ENCODE results near the gene OTUD7B. TPM values are rescaled to one million over a fixed set of nuclear protein-coding genes. Genes with fewer than 3 reads are reported as not detected.

Gene OTUD7B
- total and polyA plus RNA-seq, 2 donors (not counting 1 experiment from before 2014, with no cell fraction given) = 0.40 to 3.3 TPM

DNA sequence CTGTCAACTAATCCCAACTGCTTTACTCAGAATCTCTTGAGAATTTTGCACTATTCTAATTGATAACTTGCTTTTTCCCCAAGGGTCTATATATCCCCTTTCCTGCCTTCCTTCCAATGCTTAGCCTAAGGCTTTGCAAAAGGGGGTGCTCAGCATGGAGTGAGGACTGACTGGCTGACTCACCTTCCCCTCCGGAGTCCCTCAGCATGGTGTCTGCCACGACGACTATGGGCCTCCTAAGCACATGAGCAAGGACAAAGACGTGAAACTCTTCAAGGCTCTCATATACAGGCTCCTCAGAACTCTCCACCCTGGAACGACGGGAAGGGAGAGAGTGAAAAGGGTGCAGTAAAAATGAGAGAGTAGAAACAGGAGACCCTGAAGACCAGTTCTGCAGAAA is 60.6 kb downstream of the OTUD7B start:
- no peak overlapping the region for H3K4me3 ChIP-seq (ENCODE audit: control extremely low read depth in 1 of 5, extremely low read depth in 1 of 5, insufficient read depth in 1 of 5, low read depth in 2 of 5, low read length in 4 of 5)
- ATAC-seq (ENCODE audit: low read depth) = no peak
- H3K27ac ChIP-seq (ENCODE audit: low read length in 2 of 2) = no peak overlapping the region
- Mint-ChIP-seq H3K27me3 (no peaks in the 10 kb centered on the region), H3K27ac (no peak overlapping the region), H3K9me3 (ENCODE audit: insufficient read depth) (no peaks in the 10 kb centered on the region), H3K4me1 (no peaks in the 10 kb centered on the region), H3K4me3 (no peak overlapping the region)
- no peaks in the 10 kb centered on the region for H3K9me3 ChIP-seq (ENCODE audit: control extremely low read depth in 1 of 3, control insufficient read depth in 2 of 3, insufficient read depth in 1 of 3, low read length in 2 of 3)
- no peaks in the 10 kb centered on the region for H3K4me1 ChIP-seq (ENCODE audit: control insufficient read depth in 2 of 2, insufficient read depth in 2 of 2, low read length in 2 of 2)
- H3K79me2 ChIP-seq (ENCODE audit: control insufficient read depth, insufficient read depth, low read length) = no peaks in the 10 kb centered on the region
- ChIA-PET POLR2A (no interaction called here), CTCF (interaction anchor here (1.0 to 1.2 kb wide), 2 partner anchors 9 to 238 kb away, joined by 5 read pairs; no protein-coding TSS in a partner anchor)
- H2AFZ ChIP-seq (ENCODE audit: insufficient read depth, low read depth, low read length, poor library complexity, severe bottlenecking) = no peak overlapping the region
- TF ChIP-seq EZH2 (IDR thresholded peaks at IDR 0.05; ENCODE audit: borderline replicate concordance, insufficient read depth, low read depth, low read length, poor library complexity, severe bottlenecking) = no peak
- TF ChIP-seq, protein P1, sequence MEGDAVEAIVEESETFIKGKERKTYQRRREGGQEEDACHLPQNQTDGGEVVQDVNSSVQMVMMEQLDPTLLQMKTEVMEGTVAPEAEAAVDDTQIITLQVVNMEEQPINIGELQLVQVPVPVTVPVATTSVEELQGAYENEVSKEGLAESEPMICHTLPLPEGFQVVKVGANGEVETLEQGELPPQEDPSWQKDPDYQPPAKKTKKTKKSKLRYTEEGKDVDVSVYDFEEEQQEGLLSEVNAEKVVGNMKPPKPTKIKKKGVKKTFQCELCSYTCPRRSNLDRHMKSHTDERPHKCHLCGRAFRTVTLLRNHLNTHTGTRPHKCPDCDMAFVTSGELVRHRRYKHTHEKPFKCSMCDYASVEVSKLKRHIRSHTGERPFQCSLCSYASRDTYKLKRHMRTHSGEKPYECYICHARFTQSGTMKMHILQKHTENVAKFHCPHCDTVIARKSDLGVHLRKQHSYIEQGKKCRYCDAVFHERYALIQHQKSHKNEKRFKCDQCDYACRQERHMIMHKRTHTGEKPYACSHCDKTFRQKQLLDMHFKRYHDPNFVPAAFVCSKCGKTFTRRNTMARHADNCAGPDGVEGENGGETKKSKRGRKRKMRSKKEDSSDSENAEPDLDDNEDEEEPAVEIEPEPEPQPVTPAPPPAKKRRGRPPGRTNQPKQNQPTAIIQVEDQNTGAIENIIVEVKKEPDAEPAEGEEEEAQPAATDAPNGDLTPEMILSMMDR (IDR thresholded peaks at IDR 0.05) = no peak
- no peak for DNase-seq
- no CpG with 5 or more reads among the region's 6 CpGs for WGBS (ENCODE audit: insufficient coverage)
- H3K9ac ChIP-seq (ENCODE audit: low read length) = no peak overlapping the region
- H3K4me2 ChIP-seq (replicated peaks; ENCODE audit: low read depth, low read length, poor library complexity, severe bottlenecking) = no peak overlapping the region
- intact Hi-C loops (cut with micrococcal nuclease) = no loop called here
- H3K36me3 ChIP-seq (replicated peaks in 1 of 2; ENCODE audit: control extremely low read depth in 1 of 2, control insufficient read depth in 1 of 2, extremely low read depth in 1 of 2, insufficient read depth in 2 of 2, low read length in 1 of 2) = no peaks in the 10 kb centered on the region
- no peaks in the 10 kb centered on the region for H3K27me3 ChIP-seq (replicated peaks in 1 of 4; ENCODE audit: control extremely low read depth in 1 of 4, control insufficient read depth in 3 of 4, insufficient read depth in 4 of 4, low read length in 3 of 4)
- no peaks in the 10 kb centered on the region for H4K20me1 ChIP-seq (ENCODE audit: control insufficient read depth, insufficient read depth, low read length, poor library complexity, severe bottlenecking)

DNA sequence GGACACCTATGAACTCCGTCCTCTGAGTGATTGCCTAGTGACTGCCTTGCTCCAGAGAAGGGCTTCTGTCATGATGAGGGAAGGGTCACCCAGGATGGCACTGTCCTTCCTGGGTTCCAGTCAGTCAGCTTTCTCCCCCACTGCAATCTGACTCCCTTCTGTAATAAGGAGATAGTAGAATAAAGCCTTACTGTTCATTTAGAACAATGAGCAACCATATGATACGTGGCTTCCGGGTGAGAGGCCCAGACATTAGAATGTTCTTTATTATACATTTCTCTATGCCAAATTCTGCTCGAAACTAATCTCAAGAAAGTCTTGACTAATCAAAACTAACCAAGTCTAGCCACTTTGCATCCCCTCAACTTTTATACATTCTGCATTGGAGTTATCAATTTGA is 65.3 kb downstream of the OTUD7B start:
- no peak overlapping the region for H3K4me2 ChIP-seq (replicated peaks; ENCODE audit: low read depth, low read length, poor library complexity, severe bottlenecking)
- Mint-ChIP-seq H3K27me3 (no peaks in the 10 kb centered on the region), H3K27ac (no peak overlapping the region), H3K9me3 (ENCODE audit: insufficient read depth) (no peaks in the 10 kb centered on the region), H3K4me3 (no peak overlapping the region), H3K4me1 (no peaks in the 10 kb centered on the region)
- ChIA-PET CTCF (interaction anchor here (0.5 kb wide), 1 partner anchor 129 kb away, joined by 3 read pairs; no protein-coding TSS in a partner anchor), POLR2A (no interaction called here)
- H3K27ac ChIP-seq (ENCODE audit: low read length in 2 of 2) = no peak overlapping the region
- H2AFZ ChIP-seq (ENCODE audit: insufficient read depth, low read depth, low read length, poor library complexity, severe bottlenecking) = no peak overlapping the region
- no peaks in the 10 kb centered on the region for H3K79me2 ChIP-seq (ENCODE audit: control insufficient read depth, insufficient read depth, low read length)
- 91% methylated on average over 1 of the region's 4 CpGs for WGBS (ENCODE audit: insufficient coverage)
- H3K9me3 ChIP-seq (ENCODE audit: control extremely low read depth in 1 of 3, control insufficient read depth in 2 of 3, insufficient read depth in 1 of 3, low read length in 2 of 3) = no peaks in the 10 kb centered on the region
- H3K36me3 ChIP-seq (replicated peaks in 1 of 2; ENCODE audit: control extremely low read depth in 1 of 2, control insufficient read depth in 1 of 2, extremely low read depth in 1 of 2, insufficient read depth in 2 of 2, low read length in 1 of 2) = no peaks in the 10 kb centered on the region
- H3K9ac ChIP-seq (ENCODE audit: low read length) = no peak overlapping the region
- no peak for ATAC-seq (ENCODE audit: low read depth)
- H3K4me3 ChIP-seq (ENCODE audit: control extremely low read depth in 1 of 5, extremely low read depth in 1 of 5, insufficient read depth in 1 of 5, low read depth in 2 of 5, low read length in 4 of 5) = no peak overlapping the region
- no peak for DNase-seq
- TF ChIP-seq, protein P1 (IDR thresholded peaks at IDR 0.05) = no peak
- peaks cover 0 to 3% (median 0%) of the 10 kb centered on the region in 4 experiments for H3K27me3 ChIP-seq (replicated peaks in 1 of 4; ENCODE audit: control extremely low read depth in 1 of 4, control insufficient read depth in 3 of 4, insufficient read depth in 4 of 4, low read length in 3 of 4)
- H4K20me1 ChIP-seq (ENCODE audit: control insufficient read depth, insufficient read depth, low read length, poor library complexity, severe bottlenecking) = no peaks in the 10 kb centered on the region
- intact Hi-C loops (cut with micrococcal nuclease) = no loop called here
- no peaks in the 10 kb centered on the region for H3K4me1 ChIP-seq (ENCODE audit: control insufficient read depth in 2 of 2, insufficient read depth in 2 of 2, low read length in 2 of 2)

All from B cell (primary cell).